ENCODE measurements around the gene SEL1L2.
A peak's percentile ranks its signal among the peaks of the same experiment; 100 is the strongest.

Gene SEL1L2, protein sequence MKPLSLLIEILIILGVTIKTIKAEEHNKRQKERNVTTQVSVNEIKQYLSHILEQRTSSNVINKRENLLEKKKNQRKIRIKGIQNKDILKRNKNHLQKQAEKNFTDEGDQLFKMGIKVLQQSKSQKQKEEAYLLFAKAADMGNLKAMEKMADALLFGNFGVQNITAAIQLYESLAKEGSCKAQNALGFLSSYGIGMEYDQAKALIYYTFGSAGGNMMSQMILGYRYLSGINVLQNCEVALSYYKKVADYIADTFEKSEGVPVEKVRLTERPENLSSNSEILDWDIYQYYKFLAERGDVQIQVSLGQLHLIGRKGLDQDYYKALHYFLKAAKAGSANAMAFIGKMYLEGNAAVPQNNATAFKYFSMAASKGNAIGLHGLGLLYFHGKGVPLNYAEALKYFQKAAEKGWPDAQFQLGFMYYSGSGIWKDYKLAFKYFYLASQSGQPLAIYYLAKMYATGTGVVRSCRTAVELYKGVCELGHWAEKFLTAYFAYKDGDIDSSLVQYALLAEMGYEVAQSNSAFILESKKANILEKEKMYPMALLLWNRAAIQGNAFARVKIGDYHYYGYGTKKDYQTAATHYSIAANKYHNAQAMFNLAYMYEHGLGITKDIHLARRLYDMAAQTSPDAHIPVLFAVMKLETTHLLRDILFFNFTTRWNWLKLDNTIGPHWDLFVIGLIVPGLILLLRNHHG

DNA sequence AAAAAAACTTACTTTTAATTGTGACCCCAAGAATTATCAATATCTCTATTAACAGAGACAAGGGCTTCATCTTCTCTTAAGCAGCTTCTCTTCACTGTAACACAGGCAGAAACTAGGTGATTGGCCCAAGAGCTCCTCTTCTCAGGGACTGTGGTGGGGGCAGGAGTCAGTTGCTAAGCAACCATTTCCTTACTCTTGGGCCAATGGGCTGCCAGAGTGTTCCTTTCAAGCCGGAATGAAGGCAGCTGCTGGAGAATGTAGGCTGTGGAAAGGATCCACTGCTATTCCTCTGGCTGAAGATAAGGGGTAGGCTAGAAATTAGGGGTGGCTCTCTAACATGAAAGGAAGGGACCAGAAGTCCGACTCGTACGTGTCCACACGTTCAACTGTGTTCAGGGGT lies at the start of gene SEL1L2:
TSS of gene SEL1L2 (minus strand) at position 150 of the 400 bp plus-strand sequence. CDS start at position 70, 80 bp downstream.
- Histone ChIP-seq H3K9me3 (ENCODE audit: control insufficient read depth, insufficient read depth, low read depth, low read length) (no peaks in the 10 kb centered on the region; the same call in 1 of the 2 replicates), H3K4me1 (ENCODE audit: control insufficient read depth, insufficient read depth, low read length) (0 out of 2 replicates have a peak, but pooled peaks cover 3% of the 10 kb centered on the region), H3K27ac (ENCODE audit: low read depth, low read length) (no peak within 1 kb of the TSS), H3K9ac (ENCODE audit: low read length) (no peak within 1 kb of the TSS), H3K27me3 (ENCODE audit: control insufficient read depth, insufficient read depth, low read length) (no peaks in the 10 kb centered on the region), H3K4me3 (ENCODE audit: low read depth, low read length) (no peak within 1 kb of the TSS), H3K36me3 (ENCODE audit: control insufficient read depth, insufficient read depth, low read length) (no peaks in the 10 kb centered on the region)

DNA sequence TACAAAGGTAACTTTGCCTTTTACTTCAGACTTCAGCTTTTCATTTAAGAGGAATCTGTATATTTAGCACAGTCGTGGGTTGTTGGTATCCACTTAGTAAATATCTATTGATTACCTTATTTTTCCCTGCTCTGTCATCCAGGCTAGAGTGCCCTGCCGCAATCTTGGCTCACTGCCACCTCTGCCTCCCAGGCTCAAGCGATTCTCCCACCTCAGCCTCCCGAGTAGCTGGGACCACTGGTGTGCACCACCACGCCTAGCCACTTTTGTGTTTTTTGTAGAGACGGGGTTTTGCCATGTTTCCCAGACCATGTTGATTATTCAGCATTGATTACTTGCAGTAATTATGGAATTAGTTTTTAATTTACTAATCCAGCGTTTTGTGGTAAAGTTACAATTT lies 46.2 kb upstream of the SEL1L2 start:
- Histone ChIP-seq H3K27ac (ENCODE audit: low read depth, low read length) (no peak overlapping the region), H3K27me3 (ENCODE audit: control insufficient read depth, insufficient read depth, low read length) (no peaks in the 10 kb centered on the region), H3K9me3 (ENCODE audit: control insufficient read depth, insufficient read depth, low read depth, low read length) (no peaks in the 10 kb centered on the region), H3K4me3 (ENCODE audit: low read depth, low read length) (no peak overlapping the region), H3K9ac (ENCODE audit: low read length) (no peak overlapping the region), H3K36me3 (ENCODE audit: control insufficient read depth, insufficient read depth, low read length) (no peaks in the 10 kb centered on the region), H3K4me1 (ENCODE audit: control insufficient read depth, insufficient read depth, low read length) (no peaks in the 10 kb centered on the region)

DNA sequence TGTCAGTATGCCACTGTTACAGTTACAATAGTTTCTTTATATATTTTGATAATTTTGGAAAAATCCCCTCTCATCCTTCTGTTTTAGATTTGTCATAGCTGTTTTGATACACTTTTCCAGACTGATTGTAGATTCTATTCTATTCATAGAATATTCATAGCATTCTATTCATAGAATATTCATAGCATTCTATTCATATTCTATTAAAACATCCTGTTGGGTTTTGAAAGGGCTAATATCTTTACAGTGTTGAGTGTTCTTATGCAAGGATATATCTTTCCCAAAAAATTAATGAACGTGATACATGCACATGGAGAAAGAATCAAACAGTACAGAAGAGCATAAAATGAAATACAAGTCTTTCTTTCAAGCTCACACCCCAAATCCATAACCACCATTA lies 42.9 kb upstream of the SEL1L2 start:
- Histone ChIP-seq H3K4me1 (ENCODE audit: control insufficient read depth, insufficient read depth, low read length) (no peaks in the 10 kb centered on the region), H3K27ac (ENCODE audit: low read depth, low read length) (no peak overlapping the region), H3K4me3 (ENCODE audit: low read depth, low read length) (no peak overlapping the region), H3K9ac (ENCODE audit: low read length) (no peak overlapping the region), H3K27me3 (ENCODE audit: control insufficient read depth, insufficient read depth, low read length) (no peaks in the 10 kb centered on the region), H3K9me3 (ENCODE audit: control insufficient read depth, insufficient read depth, low read depth, low read length) (no peaks in the 10 kb centered on the region), H3K36me3 (ENCODE audit: control insufficient read depth, insufficient read depth, low read length) (no peaks in the 10 kb centered on the region)

DNA sequence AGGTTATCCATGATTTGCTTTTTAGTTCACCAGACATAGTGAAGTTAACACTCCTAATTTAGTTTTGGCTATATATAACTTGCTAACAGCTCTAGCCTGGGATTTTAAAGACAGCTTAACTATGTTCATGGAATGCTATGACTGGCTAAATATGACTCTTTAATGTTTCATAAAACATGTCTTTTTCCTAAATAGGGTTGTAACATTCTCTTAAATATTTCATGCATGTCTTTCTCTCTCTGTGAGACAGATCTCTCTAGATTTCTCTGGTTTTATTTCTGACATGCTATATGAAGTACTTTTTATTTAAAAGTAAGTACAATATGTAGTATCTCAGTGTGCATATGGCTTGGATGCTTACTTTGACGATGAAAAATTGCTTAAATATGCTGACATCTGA lies 40.6 kb upstream of the SEL1L2 start:
- Histone ChIP-seq H3K4me1 (ENCODE audit: control insufficient read depth, insufficient read depth, low read length) (peaks cover 5% of the 10 kb centered on the region; the same call in 1 of the 2 replicates), H3K27me3 (ENCODE audit: control insufficient read depth, insufficient read depth, low read length) (no peaks in the 10 kb centered on the region), H3K4me3 (ENCODE audit: low read depth, low read length) (no peak overlapping the region), H3K36me3 (ENCODE audit: control insufficient read depth, insufficient read depth, low read length) (no peaks in the 10 kb centered on the region), H3K9me3 (ENCODE audit: control insufficient read depth, insufficient read depth, low read depth, low read length) (no peaks in the 10 kb centered on the region), H3K9ac (ENCODE audit: low read length) (no peak overlapping the region), H3K27ac (ENCODE audit: low read depth, low read length) (no peak overlapping the region)

DNA sequence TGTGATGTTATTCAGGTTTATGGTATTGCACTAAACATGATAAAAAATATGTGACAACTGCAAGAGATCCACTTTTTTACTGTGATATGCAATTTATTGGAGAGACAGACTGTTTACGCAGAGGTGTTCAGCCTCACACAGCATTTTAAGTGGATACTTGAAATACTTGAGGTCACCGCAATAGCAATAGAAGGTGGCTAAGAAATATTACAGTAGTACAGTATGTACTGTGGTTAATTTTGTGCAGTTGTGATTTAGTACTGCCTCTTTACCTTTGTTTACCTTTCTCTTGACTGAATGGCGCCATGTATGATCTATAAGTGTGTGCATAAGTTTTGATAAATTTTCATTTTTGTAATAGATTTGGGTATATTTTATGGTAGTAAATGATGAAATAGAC lies 22.3 kb upstream of the SEL1L2 start:
- no peak overlapping the region for H3K9ac ChIP-seq (ENCODE audit: low read length)
- peaks cover 7% of the 10 kb centered on the region for H3K9me3 ChIP-seq (ENCODE audit: control insufficient read depth, insufficient read depth, low read depth, low read length)
- H3K27me3 ChIP-seq (ENCODE audit: control insufficient read depth, insufficient read depth, low read length): no peaks in the 10 kb centered on the region
- no peak overlapping the region for H3K27ac ChIP-seq (ENCODE audit: low read depth, low read length)
- H3K4me1 ChIP-seq (ENCODE audit: control insufficient read depth, insufficient read depth, low read length): no peaks in the 10 kb centered on the region
- H3K4me3 ChIP-seq (ENCODE audit: low read depth, low read length): no peak overlapping the region
- no peaks in the 10 kb centered on the region for H3K36me3 ChIP-seq (ENCODE audit: control insufficient read depth, insufficient read depth, low read length)

DNA sequence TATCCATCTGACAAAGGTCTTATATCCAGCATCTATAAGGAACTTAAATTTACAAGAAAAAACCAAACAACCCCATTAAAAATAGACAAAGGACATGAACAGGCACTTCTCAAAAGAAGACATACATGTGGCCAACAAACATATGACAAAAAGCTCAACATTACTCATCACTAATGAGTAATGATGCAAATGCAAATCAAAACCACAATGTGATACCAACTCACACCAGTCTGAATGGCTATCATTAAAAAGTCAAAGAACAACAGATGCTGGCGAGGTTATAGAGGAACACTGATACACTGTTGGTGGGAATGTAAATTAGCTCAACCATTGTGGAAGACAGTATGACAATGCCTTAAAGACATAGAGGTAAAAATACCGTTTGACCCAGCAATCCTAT lies 18.8 kb upstream of the SEL1L2 start:
- H3K9ac ChIP-seq (ENCODE audit: low read length): no peak overlapping the region
- no peak overlapping the region for H3K27ac ChIP-seq (ENCODE audit: low read depth, low read length)
- H3K27me3 ChIP-seq (ENCODE audit: control insufficient read depth, insufficient read depth, low read length): no peaks in the 10 kb centered on the region
- no peaks in the 10 kb centered on the region for H3K36me3 ChIP-seq (ENCODE audit: control insufficient read depth, insufficient read depth, low read length)
- no peaks in the 10 kb centered on the region for H3K4me1 ChIP-seq (ENCODE audit: control insufficient read depth, insufficient read depth, low read length)
- no peaks in the 10 kb centered on the region for H3K9me3 ChIP-seq (ENCODE audit: control insufficient read depth, insufficient read depth, low read depth, low read length)
- H3K4me3 ChIP-seq (ENCODE audit: low read depth, low read length): no peak overlapping the region

DNA sequence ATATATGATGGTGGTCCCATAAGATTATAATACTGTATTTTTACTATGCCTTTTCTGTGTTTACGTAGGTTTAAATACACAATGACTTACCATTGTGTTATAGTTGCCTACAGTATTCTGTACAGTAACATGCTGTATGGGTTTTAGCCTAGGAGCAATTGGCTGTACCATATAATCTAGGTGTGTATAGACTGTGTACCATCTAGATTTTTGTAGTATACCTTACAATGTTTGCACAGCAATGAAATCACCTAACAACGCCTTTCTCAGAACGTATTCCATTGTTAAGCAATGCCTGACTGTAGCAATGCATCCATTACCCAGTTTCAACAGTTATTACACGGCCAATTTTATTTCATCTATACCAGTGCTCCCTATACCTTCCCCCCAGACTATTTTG lies 15.6 kb upstream of the SEL1L2 start:
- Histone ChIP-seq H3K27me3 (ENCODE audit: control insufficient read depth, insufficient read depth, low read length) (no peaks in the 10 kb centered on the region), H3K4me1 (ENCODE audit: control insufficient read depth, insufficient read depth, low read length) (no peaks in the 10 kb centered on the region), H3K9me3 (ENCODE audit: control insufficient read depth, insufficient read depth, low read depth, low read length) (no peaks in the 10 kb centered on the region), H3K27ac (ENCODE audit: low read depth, low read length) (no peak overlapping the region), H3K4me3 (ENCODE audit: low read depth, low read length) (no peak overlapping the region), H3K9ac (ENCODE audit: low read length) (no peak overlapping the region), H3K36me3 (ENCODE audit: control insufficient read depth, insufficient read depth, low read length) (no peaks in the 10 kb centered on the region)

DNA sequence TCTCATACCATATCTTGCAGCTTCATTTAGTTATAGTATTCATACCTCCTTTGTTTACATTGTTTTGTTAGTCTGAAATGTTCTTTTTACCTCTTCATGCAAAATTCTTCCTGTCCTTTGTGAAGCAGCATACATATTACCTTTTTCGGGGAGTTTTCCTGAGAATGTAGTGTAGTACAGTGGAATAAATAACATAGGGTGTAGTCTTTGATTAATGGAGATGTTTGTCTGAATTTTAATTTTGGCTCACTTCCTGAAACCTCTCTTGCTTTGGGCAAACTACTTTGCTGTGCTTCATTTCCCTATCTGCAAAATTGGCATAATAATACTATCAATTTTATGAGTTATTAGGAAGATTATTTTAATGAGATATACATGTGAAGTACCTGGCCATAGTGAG lies 10.5 kb upstream of the SEL1L2 start:
- Histone ChIP-seq H3K36me3 (ENCODE audit: control insufficient read depth, insufficient read depth, low read length) (no peaks in the 10 kb centered on the region), H3K27me3 (ENCODE audit: control insufficient read depth, insufficient read depth, low read length) (peaks cover 16% of the 10 kb centered on the region), H3K27ac (ENCODE audit: low read depth, low read length) (no peak overlapping the region), H3K9ac (ENCODE audit: low read length) (no peak overlapping the region), H3K4me3 (ENCODE audit: low read depth, low read length) (no peak overlapping the region), H3K9me3 (ENCODE audit: control insufficient read depth, insufficient read depth, low read depth, low read length) (no peaks in the 10 kb centered on the region), H3K4me1 (ENCODE audit: control insufficient read depth, insufficient read depth, low read length) (no peaks in the 10 kb centered on the region)

DNA sequence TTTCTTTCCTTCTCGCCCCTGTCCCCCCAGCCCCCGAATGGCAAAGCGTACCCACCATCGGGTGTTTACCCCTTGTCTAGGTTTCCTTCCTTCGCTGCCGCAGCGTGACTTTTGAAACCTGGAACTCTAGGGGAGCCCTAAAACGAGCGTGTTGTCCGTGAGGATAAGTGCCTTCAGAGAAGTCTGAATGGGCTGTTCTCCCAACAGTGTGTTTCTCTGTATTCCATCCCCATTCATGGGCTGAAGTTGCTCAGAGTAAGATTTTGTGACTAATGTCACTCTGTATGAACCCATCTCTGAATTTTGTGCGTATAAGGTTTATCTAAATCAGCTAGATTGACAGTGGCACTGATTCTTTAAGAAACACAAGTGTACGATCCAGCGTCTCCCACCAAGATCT lies 5.9 kb upstream of the SEL1L2 start:
- Histone ChIP-seq H3K36me3 (ENCODE audit: control insufficient read depth, insufficient read depth, low read length) (no peaks in the 10 kb centered on the region), H3K9ac (ENCODE audit: low read length) (peak overlapping the region; percentile 28), H3K4me1 (ENCODE audit: control insufficient read depth, insufficient read depth, low read length) (no peaks in the 10 kb centered on the region), H3K27ac (ENCODE audit: low read depth, low read length) (no peak overlapping the region), H3K9me3 (ENCODE audit: control insufficient read depth, insufficient read depth, low read depth, low read length) (no peaks in the 10 kb centered on the region; the same call in 1 of the 2 replicates), H3K4me3 (ENCODE audit: low read depth, low read length) (peak overlapping the region; percentile 90), H3K27me3 (ENCODE audit: control insufficient read depth, insufficient read depth, low read length) (peaks cover 18% of the 10 kb centered on the region)

DNA sequence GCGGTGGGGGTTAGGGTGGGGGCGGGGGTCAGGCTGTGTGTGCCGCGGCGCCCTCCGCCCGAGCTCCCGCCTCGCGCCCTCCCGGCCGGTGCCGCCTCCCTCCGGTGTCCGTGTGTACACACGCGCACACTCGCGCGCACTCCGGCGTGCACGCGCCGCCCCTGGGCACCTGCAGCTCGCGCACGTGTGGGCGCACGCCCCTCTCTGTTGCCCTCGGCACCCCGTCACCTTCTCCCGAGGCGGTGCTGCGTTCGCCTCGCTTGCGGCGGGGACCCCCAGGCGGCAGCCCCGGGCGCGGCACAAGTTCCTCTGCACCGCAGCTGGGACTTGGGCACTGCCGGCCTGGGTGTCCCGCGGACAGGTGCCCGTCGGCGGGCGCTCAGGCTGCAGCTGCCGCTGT lies 5.4 kb upstream of the SEL1L2 start:
- no peaks in the 10 kb centered on the region for H3K4me1 ChIP-seq (ENCODE audit: control insufficient read depth, insufficient read depth, low read length)
- H3K27me3 ChIP-seq (ENCODE audit: control insufficient read depth, insufficient read depth, low read length): peaks cover 18% of the 10 kb centered on the region
- H3K9me3 ChIP-seq (ENCODE audit: control insufficient read depth, insufficient read depth, low read depth, low read length): no peaks in the 10 kb centered on the region; the same call in 1 of the 2 replicates
- H3K36me3 ChIP-seq (ENCODE audit: control insufficient read depth, insufficient read depth, low read length): no peaks in the 10 kb centered on the region
- no peak overlapping the region for H3K27ac ChIP-seq (ENCODE audit: low read depth, low read length)
- H3K4me3 ChIP-seq (ENCODE audit: low read depth, low read length): peak overlapping the region; percentile 90
- peak overlapping the region; percentile 28 for H3K9ac ChIP-seq (ENCODE audit: low read length)

DNA sequence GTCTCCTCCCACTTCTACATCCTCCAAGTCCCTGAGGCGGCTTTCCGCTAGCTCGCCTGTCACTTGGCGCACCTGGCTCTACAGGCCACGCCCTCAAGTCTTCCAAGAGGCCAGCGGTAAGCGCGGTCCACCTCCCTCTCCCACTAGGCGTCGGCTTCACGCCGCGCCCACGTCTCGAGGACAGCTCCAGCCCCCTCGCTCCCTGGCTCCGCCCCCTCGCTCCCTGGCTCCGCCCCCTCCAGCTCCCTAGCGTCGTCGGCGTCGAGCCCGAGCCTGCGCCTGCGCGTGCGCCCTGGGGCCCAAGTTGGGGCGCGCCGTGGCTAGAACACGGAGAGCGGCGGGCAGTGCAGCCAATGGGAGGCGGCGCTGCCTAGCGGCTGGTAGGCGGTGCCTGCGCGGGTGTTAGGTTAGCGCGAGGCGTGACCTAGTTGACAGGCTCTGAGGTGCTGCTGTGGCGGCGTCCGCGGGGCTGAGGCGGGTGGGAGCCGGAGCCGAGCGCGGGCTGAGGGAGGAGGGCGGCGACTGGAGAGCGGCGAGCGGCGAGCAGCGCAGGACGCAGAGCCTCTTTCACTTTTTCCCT lies 4.8 kb upstream of the SEL1L2 start, which contains the start of gene MACROD2:
TSS of gene MACROD2 (plus strand) at position 431 of the 580 bp plus-strand sequence.
- 0 out of 2 replicates have a peak, but pooled peaks cover 3% of the 10 kb centered on the region for H3K4me1 ChIP-seq (ENCODE audit: control insufficient read depth, insufficient read depth, low read length)
- peaks cover 18% of the 10 kb centered on the region for H3K27me3 ChIP-seq (ENCODE audit: control insufficient read depth, insufficient read depth, low read length)
- H3K4me3 ChIP-seq (ENCODE audit: low read depth, low read length): peak within 1 kb of the TSS; percentile 90
- no peak within 1 kb of the TSS for H3K27ac ChIP-seq (ENCODE audit: low read depth, low read length)
- peak within 1 kb of the TSS; percentile 28 for H3K9ac ChIP-seq (ENCODE audit: low read length)
- no peaks in the 10 kb centered on the region; the same call in 1 of the 2 replicates for H3K9me3 ChIP-seq (ENCODE audit: control insufficient read depth, insufficient read depth, low read depth, low read length)
- H3K36me3 ChIP-seq (ENCODE audit: control insufficient read depth, insufficient read depth, low read length): no peaks in the 10 kb centered on the region
